B cell (primary cell): ENCODE data around the gene PIERCE2. TPM values are rescaled to one million over a fixed set of nuclear protein-coding genes. Genes with fewer than 3 reads are reported as not detected.

Source experiments
- ATAC-seq: fragments of 200-7000 bp; cut with Tn5 transposase; one replicate; pipeline ENCODE4 v1.10.0; 2021; ENCODE audit warnings: low read depth, mild to moderate bottlenecking, moderate number of reproducible peaks, moderate library complexity
- CTCF ChIA-PET: fragments of 350-600 bp; sonication (Branson Sonifier 250); formaldehyde crosslinking; loops from one replicate; lab custom pipeline; 2021; ENCODE audit warnings: antibody characterized with exemption, inconsistent platforms; lab: Charles Lee
- POLR2A ChIA-PET: fragments of 350-600 bp; sonication (Branson Sonifier 250); formaldehyde crosslinking; loops from one replicate; lab custom pipeline; 2021; ENCODE audit warnings: antibody characterized with exemption; lab: Charles Lee
- DNase-seq: peaks from one replicate; pipeline ENCODE4 v3.0.0; 2013
- H2AFZ ChIP-seq: 2 replicates; pipeline ENCODE4 v1.6.1; 2012; ENCODE audit warnings: mild to moderate bottlenecking, low read depth, low read length; ENCODE audit not compliant: insufficient read depth, poor library complexity, severe bottlenecking
- H3K27ac ChIP-seq, 2 donors: 1 replicate in 1 of 2; 2 replicates in 1 of 2; pipeline ENCODE4 v1.5.1; 2012 to 2013; ENCODE audit warnings: low read length in 2 of 2, mild to moderate bottlenecking in 2 of 2, moderate library complexity in 1 of 2
- H3K27me3 ChIP-seq, 4 experiments: fragments of 200-600 bp in 1 of 4; sonication (generic) in 1 of 4; replicated peaks in 1 of 4; 1 replicate in 2 of 4; 2 replicates in 2 of 4; pipeline versions ENCODE4 v1.6.1 to v1.7.0; 2013 to 2016; ENCODE audit warnings: low read length in 3 of 4, mild to moderate bottlenecking in 2 of 4, mixed read lengths in 1 of 4, moderate library complexity in 1 of 4; ENCODE audit not compliant: insufficient read depth in 4 of 4, control insufficient read depth in 3 of 4; ENCODE audit errors: control extremely low read depth in 1 of 4
- H3K36me3 ChIP-seq, 2 experiments: replicated peaks in 1 of 2; 1 replicate in 1 of 2; 2 replicates in 1 of 2; pipeline versions ENCODE4 v1.6.1 to v1.7.1; 2013; ENCODE audit warnings: low read length in 1 of 2; ENCODE audit not compliant: insufficient read depth in 2 of 2, control insufficient read depth in 1 of 2; ENCODE audit errors: control extremely low read depth in 1 of 2, extremely low read depth in 1 of 2
- H3K4me1 ChIP-seq, 2 donors: fragments of 200-600 bp in 1 of 2; sonication (generic) in 1 of 2; 1 replicate in 1 of 2; 2 replicates in 1 of 2; pipeline versions ENCODE4 v1.5.1 to v1.6.1; 2013 to 2017; ENCODE audit warnings: low read length in 2 of 2; ENCODE audit not compliant: control insufficient read depth in 2 of 2, insufficient read depth in 2 of 2
- H3K4me2 ChIP-seq: replicated peaks from 2 replicates; pipeline ENCODE3; 2012; ENCODE audit warnings: mild to moderate bottlenecking, low read depth, low read length; ENCODE audit not compliant: poor library complexity, severe bottlenecking
- H3K4me3 ChIP-seq, 5 experiments: fragments of 200-600 bp in 1 of 5; sonication (generic) in 1 of 5; 1 replicate in 3 of 5; 2 replicates in 2 of 5; pipeline versions ENCODE4 v1.5.1 to v1.7.0; 2011 to 2016; ENCODE audit warnings: low read length in 4 of 5, mild to moderate bottlenecking in 4 of 5, low read depth in 2 of 5, control low read depth in 1 of 5, moderate library complexity in 1 of 5; ENCODE audit not compliant: insufficient read depth in 1 of 5; ENCODE audit errors: control extremely low read depth in 1 of 5, extremely low read depth in 1 of 5
- H3K79me2 ChIP-seq: fragments of 200-600 bp; sonication (generic); one replicate; pipeline ENCODE4 v1.6.0; 2016; ENCODE audit warnings: low read length; ENCODE audit not compliant: control insufficient read depth, insufficient read depth
- H3K9ac ChIP-seq: fragments of 200-600 bp; sonication (generic); 2 replicates; pipeline ENCODE4 v1.6.1; 2017; ENCODE audit warnings: mild to moderate bottlenecking, low read length, moderate library complexity
- H3K9me3 ChIP-seq, 3 donors: one replicate each; pipeline versions ENCODE4 v1.6.1 to v1.7.1; 2013; ENCODE audit warnings: low read length in 2 of 3; ENCODE audit not compliant: control insufficient read depth in 2 of 3, insufficient read depth in 1 of 3; ENCODE audit errors: control extremely low read depth in 1 of 3
- H4K20me1 ChIP-seq: 2 replicates; pipeline ENCODE4 v1.6.0; 2012; ENCODE audit warnings: mild to moderate bottlenecking, low read length; ENCODE audit not compliant: insufficient read depth, control insufficient read depth, poor library complexity, severe bottlenecking
- H3K27ac Mint-ChIP-seq: one replicate; pipeline ENCODE4 v1.8.0; 2021; ENCODE audit warnings: mixed read lengths
- H3K27me3 Mint-ChIP-seq: one replicate; pipeline ENCODE4 v1.8.0; 2021; ENCODE audit warnings: mixed read lengths
- H3K4me1 Mint-ChIP-seq: one replicate; pipeline ENCODE4 v1.8.0; 2021; ENCODE audit warnings: mixed read lengths
- H3K4me3 Mint-ChIP-seq: one replicate; pipeline ENCODE4 v1.8.0; 2021; ENCODE audit warnings: mixed read lengths
- H3K9me3 Mint-ChIP-seq: one replicate; pipeline ENCODE4 v1.8.0; 2022; ENCODE audit warnings: mixed read lengths; ENCODE audit not compliant: insufficient read depth
- CTCF ChIP-seq: fragments of 200-600 bp; IDR thresholded peaks from one replicate; pipeline ENCODE4 v1.8.0; 2022; ENCODE audit warnings: antibody characterized with exemption, mild to moderate bottlenecking
- EZH2 ChIP-seq: IDR thresholded peaks from 2 replicates; pipeline ENCODE4 v1.6.1; 2012; ENCODE audit warnings: borderline replicate concordance, low read depth, mild to moderate bottlenecking, moderate library complexity, low read length; ENCODE audit not compliant: insufficient read depth, poor library complexity, severe bottlenecking
- WGBS: methylation state at CpG from one replicate; pipeline ENCODE4 v1.1.5; 2013; ENCODE audit warnings: missing lambda C conversion rate; ENCODE audit not compliant: insufficient coverage; 5-methylcytosine and 5-hydroxymethylcytosine counted together
- intact Hi-C: fragments of 100-400 bp; cut with micrococcal nuclease; formaldehyde crosslinking; loops from one replicate; pipeline ENCODE4 v1.10.0; 2022
- polyA minus RNA-seq: library from RNA; depleted of rRNA, polyadenylated mRNA; stranded (reverse); fragments of >200 nt; gene quantifications from 2 replicates; pipeline ENCODE4 v1.2.3, GENCODE V29; 2012
- polyA plus RNA-seq: library from polyadenylated mRNA; depleted of rRNA; stranded (reverse); fragments of >200 nt; gene quantifications from 2 replicates; pipeline ENCODE4 v1.2.3, GENCODE V29; 2012
- total RNA-seq, 2 donors: library from RNA; stranded (reverse); fragments of 120-200 nt in 1 of 2; gene quantifications; 1 replicate in 1 of 2; 2 replicates in 1 of 2; pipeline versions ENCODE4 v1.2.3 to v1.2.4, GENCODE V29; 2013 to 2022

The PIERCE2 gene, protein sequence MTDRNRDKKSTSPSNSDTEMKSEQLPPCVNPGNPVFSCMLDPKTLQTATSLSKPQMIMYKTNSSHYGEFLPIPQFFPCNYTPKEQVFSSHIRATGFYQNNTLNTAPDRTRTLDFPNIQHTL
- total RNA-seq: 1.2 and 1.8 TPM in 2 replicates
- 1.9 TPM for total RNA-seq (2013)
- 0.23 and 1.1 TPM in 2 replicates for polyA plus RNA-seq
- polyA minus RNA-seq: 0.71 TPM in 1 of 2 replicates, not detected in the other

- peak within 1 kb of the TSS; percentile 90 to 94 for H3K27ac ChIP-seq
- H3K27me3 Mint-ChIP-seq: no peaks in the 10 kb centered on the region
- peak; percentile 94 for ATAC-seq
- H3K79me2 ChIP-seq: peaks cover 37% of the 10 kb centered on the region
- H3K4me2 ChIP-seq: peak within 1 kb of the TSS; percentile 84
- peaks cover 18 to 24% of the 10 kb centered on the region in 2 donors for H3K4me1 ChIP-seq
- POLR2A ChIA-PET: interaction anchor here (1.7 to 2.4 kb wide), 2 partner anchors 89 to 212 kb away, joined by 8 to 12 read pairs; partner anchors contain the start of genes PIGB, PIGBOS1 and RSL24D1
- CTCF ChIA-PET: interaction anchor here (1.0 to 3.1 kb wide), 9 partner anchors 11 to 211 kb away, joined by 3 to 14 read pairs (median 9); partner anchors contain the start of genes PIGB, PIGBOS1 and RSL24D1
- no peaks in the 10 kb centered on the region for H3K9me3 Mint-ChIP-seq
- peak; percentile 93 for DNase-seq
- peak within 1 kb of the TSS; percentile 92 for H3K27ac Mint-ChIP-seq
- peak within 1 kb of the TSS; percentile 96 for H3K4me3 Mint-ChIP-seq
- H2AFZ ChIP-seq: peak within 1 kb of the TSS; percentile 91
- no peaks in the 10 kb centered on the region for H3K9me3 ChIP-seq
- no peak for TF ChIP-seq EZH2
- peak; percentile 92 for TF ChIP-seq CTCF
- H4K20me1 ChIP-seq: no peaks in the 10 kb centered on the region
- H3K9ac ChIP-seq: peak within 1 kb of the TSS; percentile 94
- H3K4me3 ChIP-seq: peak within 1 kb of the TSS; percentile 73 to 90 (median 77)
- peaks cover 27% of the 10 kb centered on the region for H3K4me1 Mint-ChIP-seq
- WGBS: 0% methylated on average over 62 of the region's 70 CpGs
- no peaks in the 10 kb centered on the region for H3K27me3 ChIP-seq
- H3K36me3 ChIP-seq: no peaks in the 10 kb centered on the region
- intact Hi-C loops: loop anchor here (1.0 to 5.0 kb wide), 7 partner anchors 27 to 211 kb away; partner anchors contain the start of genes PIGB and PIGBOS1
Observed at GRCh38 chr15:55408012-55408928, at the start of gene PIERCE2, which contains the start of gene CCPG1. TSS of gene PIERCE2 (plus strand) at chr15:55408495. CDS start at chr15:55408769, 274 bp downstream. TSS of gene CCPG1 (minus strand) at chr15:55408359. CDS start at chr15:55389424, 18,935 bp downstream.
